A549 (cell line): ENCODE data around the gene TSPAN10.

Source experiments
- RCOR1 ChIP-seq: fragments of 150-350 bp; IDR thresholded peaks from 2 replicates; pipeline ENCODE4 v1.6.1; 2014; ENCODE audit warnings: antibody characterized with exemption, low read length, low read depth
- RFX5 ChIP-seq: fragments of 450-650 bp; IDR thresholded peaks from 2 replicates; pipeline ENCODE4 v1.7.1; 2014; ENCODE audit warnings: antibody characterized with exemption, mild to moderate bottlenecking, moderate library complexity
- TF ChIP-seq, protein P1 (sequence below): fragments of 150-350 bp; IDR thresholded peaks from 2 replicates; pipeline ENCODE4 v1.6.1; 2014; ENCODE audit warnings: low read depth, mild to moderate bottlenecking, low read length
- TF ChIP-seq, protein P2 (sequence below): fragments of >200 bp; sonication (Bioruptor Twin); formaldehyde crosslinking; IDR thresholded peaks from 3 replicates; pipeline ENCODE4 v1.6.1; 2016
- TF ChIP-seq, protein P3 (sequence below): fragments of >200 bp; sonication (Bioruptor Twin); formaldehyde crosslinking; IDR thresholded peaks from 3 replicates; pipeline ENCODE4 v1.5.1; 2016
- TF ChIP-seq, protein P4 (sequence below): fragments of 250-450 bp; sonication (Bioruptor Pico); IDR thresholded peaks from 2 replicates; pipeline ENCODE4 v1.5.0; 2020; ENCODE audit warnings: low read depth, mild to moderate bottlenecking, moderate library complexity

GRCh38 chr17:81608082-81608481 is 28.9 kb upstream of the TSPAN10 start:
- TF ChIP-seq RFX5: no peak
- TF ChIP-seq, protein P1, sequence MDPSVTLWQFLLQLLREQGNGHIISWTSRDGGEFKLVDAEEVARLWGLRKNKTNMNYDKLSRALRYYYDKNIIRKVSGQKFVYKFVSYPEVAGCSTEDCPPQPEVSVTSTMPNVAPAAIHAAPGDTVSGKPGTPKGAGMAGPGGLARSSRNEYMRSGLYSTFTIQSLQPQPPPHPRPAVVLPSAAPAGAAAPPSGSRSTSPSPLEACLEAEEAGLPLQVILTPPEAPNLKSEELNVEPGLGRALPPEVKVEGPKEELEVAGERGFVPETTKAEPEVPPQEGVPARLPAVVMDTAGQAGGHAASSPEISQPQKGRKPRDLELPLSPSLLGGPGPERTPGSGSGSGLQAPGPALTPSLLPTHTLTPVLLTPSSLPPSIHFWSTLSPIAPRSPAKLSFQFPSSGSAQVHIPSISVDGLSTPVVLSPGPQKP: no peak
- TF ChIP-seq, protein P2, sequence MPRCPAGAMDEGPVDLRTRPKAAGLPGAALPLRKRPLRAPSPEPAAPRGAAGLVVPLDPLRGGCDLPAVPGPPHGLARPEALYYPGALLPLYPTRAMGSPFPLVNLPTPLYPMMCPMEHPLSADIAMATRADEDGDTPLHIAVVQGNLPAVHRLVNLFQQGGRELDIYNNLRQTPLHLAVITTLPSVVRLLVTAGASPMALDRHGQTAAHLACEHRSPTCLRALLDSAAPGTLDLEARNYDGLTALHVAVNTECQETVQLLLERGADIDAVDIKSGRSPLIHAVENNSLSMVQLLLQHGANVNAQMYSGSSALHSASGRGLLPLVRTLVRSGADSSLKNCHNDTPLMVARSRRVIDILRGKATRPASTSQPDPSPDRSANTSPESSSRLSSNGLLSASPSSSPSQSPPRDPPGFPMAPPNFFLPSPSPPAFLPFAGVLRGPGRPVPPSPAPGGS: no peak
- TF ChIP-seq RCOR1: no peak
- TF ChIP-seq, protein P3, sequence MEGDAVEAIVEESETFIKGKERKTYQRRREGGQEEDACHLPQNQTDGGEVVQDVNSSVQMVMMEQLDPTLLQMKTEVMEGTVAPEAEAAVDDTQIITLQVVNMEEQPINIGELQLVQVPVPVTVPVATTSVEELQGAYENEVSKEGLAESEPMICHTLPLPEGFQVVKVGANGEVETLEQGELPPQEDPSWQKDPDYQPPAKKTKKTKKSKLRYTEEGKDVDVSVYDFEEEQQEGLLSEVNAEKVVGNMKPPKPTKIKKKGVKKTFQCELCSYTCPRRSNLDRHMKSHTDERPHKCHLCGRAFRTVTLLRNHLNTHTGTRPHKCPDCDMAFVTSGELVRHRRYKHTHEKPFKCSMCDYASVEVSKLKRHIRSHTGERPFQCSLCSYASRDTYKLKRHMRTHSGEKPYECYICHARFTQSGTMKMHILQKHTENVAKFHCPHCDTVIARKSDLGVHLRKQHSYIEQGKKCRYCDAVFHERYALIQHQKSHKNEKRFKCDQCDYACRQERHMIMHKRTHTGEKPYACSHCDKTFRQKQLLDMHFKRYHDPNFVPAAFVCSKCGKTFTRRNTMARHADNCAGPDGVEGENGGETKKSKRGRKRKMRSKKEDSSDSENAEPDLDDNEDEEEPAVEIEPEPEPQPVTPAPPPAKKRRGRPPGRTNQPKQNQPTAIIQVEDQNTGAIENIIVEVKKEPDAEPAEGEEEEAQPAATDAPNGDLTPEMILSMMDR: no peak
- TF ChIP-seq, protein P4, sequence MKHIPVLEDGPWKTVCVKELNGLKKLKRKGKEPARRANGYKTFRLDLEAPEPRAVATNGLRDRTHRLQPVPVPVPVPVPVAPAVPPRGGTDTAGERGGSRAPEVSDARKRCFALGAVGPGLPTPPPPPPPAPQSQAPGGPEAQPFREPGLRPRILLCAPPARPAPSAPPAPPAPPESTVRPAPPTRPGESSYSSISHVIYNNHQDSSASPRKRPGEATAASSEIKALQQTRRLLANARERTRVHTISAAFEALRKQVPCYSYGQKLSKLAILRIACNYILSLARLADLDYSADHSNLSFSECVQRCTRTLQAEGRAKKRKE (CRISPR knock-in tag): no peak
